Fibroblast of villous mesenchyme (primary cell): ENCODE data around the gene ASTN2. TPM values are rescaled to one million over a fixed set of nuclear protein-coding genes. Genes with fewer than 3 reads are reported as not detected.

Experiments
- DNase-seq: peaks from one replicate; pipeline ENCODE4 v3.0.0-alpha.2; 2010; ENCODE audit warnings: low read depth
- H3K4me3 ChIP-seq: 2 replicates; pipeline ENCODE4 v1.5.1; 2011; ENCODE audit warnings: low read depth, mild to moderate bottlenecking, low read length
- total RNA-seq: library from RNA; depleted of rRNA; stranded (reverse); fragments of >200 nt; gene quantifications from 2 replicates; pipeline ENCODE4 v1.2.3, GENCODE V29; 2012
- TF ChIP-seq, protein P1 (sequence below): IDR thresholded peaks from 2 replicates; pipeline ENCODE4 v1.5.1; 2012; ENCODE audit warnings: low read depth, mild to moderate bottlenecking, low read length; ENCODE audit not compliant: insufficient read depth

ASTN2 gene
- total RNA-seq, 1 donor: 5.6 TPM

DNA sequence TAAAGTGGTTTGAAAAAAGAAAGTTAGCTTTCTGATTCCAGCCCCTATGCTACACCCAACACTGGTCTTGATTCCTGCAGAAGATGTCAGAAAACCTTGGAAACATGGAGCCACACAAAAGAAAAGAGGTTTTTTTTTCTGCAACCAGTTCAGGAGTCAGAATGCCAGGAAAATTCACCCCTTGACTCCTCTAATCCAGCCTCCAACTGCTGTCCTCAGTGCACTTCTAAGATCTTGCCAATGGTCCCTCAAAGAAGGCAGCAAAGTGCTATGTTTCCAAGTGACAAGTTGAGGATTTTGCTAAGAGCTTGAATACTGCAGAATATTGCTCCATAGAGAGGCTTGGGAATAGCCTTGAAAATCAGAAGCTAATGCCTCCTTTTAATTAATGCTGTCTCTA is 617.6 kb downstream of the ASTN2 start:
- DNase-seq: no peak
- no peak overlapping the region for H3K4me3 ChIP-seq
- TF ChIP-seq, protein P1, sequence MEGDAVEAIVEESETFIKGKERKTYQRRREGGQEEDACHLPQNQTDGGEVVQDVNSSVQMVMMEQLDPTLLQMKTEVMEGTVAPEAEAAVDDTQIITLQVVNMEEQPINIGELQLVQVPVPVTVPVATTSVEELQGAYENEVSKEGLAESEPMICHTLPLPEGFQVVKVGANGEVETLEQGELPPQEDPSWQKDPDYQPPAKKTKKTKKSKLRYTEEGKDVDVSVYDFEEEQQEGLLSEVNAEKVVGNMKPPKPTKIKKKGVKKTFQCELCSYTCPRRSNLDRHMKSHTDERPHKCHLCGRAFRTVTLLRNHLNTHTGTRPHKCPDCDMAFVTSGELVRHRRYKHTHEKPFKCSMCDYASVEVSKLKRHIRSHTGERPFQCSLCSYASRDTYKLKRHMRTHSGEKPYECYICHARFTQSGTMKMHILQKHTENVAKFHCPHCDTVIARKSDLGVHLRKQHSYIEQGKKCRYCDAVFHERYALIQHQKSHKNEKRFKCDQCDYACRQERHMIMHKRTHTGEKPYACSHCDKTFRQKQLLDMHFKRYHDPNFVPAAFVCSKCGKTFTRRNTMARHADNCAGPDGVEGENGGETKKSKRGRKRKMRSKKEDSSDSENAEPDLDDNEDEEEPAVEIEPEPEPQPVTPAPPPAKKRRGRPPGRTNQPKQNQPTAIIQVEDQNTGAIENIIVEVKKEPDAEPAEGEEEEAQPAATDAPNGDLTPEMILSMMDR: no peak

DNA sequence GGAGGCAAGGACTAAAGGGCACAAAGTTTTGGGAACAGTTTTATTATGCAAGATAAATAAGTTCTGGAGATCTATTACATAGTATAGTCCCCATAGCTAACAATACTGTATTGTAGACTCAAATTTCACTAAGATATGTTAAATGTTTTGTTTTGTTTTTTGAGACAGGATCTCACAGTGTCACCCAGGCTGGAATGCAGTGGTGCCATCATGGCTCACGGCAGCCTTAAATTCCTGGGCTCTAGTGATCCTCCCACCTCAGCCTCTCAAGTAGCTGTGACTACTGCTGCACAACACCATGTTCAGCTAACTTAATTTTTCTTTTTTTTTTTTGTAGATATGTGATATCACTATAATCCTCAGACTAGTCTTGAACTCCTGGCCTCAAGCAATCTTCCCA is 618.2 kb downstream of the ASTN2 start:
- TF ChIP-seq, protein P1: no peak
- no peak overlapping the region for H3K4me3 ChIP-seq
- DNase-seq: no peak

DNA sequence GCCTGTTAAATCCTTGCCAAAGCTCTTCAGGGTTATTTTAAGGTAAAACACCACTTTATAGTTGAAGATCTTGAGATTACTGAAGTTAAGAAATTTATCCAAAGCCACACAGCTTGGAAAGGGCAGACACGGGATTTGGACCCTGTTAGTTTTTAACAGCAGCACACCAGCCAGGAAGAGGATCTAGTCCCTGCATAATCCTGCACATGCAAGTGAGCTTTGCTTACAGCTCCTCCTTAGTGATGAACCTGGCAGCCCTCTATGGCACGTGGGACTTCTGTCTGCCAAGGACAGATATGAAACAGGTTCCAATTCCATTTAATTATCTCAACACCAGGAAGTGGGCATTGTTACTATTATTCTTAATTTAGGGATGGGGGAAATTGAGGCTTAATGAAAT is 619.0 kb downstream of the ASTN2 start:
- TF ChIP-seq, protein P1: no peak
- no peak overlapping the region for H3K4me3 ChIP-seq
- DNase-seq: no peak

DNA sequence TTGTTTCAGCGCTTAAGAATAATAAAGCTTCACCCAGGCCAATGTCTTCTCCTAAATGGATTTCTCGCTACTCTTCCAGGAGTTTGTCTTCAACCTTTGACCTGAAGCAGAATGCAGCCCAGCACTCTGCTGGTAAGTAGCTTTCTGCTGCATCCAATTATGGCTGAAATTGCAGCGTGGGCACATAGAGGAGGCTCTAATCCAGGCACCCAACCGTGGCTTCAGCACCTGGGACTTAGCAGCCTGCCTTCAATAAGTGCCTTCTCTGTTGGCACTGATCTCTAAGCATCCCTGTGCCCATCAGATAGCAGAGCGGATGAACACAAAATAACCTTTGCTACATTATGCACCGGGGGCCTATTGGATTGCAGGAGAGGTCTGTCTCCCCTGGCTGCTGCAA is 622.6 kb downstream of the ASTN2 start:
- no peak for DNase-seq
- no peak overlapping the region for H3K4me3 ChIP-seq
- TF ChIP-seq, protein P1: no peak

DNA sequence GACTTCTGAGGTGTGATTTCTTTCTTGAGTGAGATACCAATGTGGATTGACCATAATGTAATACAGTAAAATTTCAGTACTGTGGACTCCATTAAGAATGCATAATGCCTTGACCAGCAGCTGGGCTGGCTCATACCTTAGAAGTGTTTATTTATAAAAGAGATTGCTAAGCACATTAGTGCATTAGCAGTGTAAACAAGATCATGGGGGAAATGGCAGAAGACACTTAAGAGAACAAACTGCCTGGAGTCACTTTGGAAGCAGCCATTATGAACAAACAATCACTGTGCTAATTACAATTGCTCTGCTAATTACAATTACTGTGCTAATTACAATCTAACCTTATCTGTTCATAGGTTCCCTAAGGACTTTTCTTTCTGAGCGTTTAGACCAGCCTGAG is 623.5 kb downstream of the ASTN2 start:
- H3K4me3 ChIP-seq: no peak overlapping the region
- peak; percentile 46 for DNase-seq
- TF ChIP-seq, protein P1: no peak

DNA sequence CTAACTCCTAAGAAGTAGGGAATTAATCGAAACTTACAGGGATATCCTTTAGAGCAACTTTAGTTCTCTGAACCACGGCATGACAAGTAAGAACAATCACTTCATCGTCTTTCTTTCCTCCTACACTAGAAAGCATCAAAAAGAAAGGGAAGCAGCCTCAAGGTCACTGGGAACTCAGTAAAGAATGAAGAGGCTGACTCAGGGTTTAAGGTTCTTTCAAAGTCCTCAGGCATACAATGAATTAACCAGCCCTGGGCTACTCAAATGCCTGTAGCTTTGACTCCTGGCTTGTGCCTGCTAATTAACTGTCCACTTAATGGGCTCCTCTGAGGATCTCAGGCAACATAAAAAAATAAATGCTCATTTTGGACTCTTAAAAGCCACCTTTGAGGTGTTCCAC is 625.8 kb downstream of the ASTN2 start:
- no peak for DNase-seq
- no peak overlapping the region for H3K4me3 ChIP-seq
- TF ChIP-seq, protein P1: no peak

DNA sequence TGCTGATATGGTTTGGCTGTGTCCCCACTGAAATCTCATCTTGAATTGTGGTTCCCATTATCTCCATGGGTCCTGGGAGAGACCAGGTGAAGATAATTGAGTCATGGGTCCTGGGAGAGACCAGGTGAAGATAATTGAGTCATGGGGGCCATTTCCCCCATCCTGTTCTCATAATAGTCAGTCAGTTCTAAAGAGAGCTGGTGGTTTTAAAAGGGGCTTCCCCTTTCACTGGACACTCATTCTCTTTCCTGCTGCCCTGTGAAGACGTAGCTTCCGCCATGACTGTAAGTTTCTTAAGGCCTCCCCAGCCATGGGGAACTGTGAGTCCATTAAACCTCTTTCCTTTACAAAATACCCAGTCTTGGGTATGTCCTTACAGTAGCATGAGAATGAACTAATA is 628.1 kb downstream of the ASTN2 start:
- no peak overlapping the region for H3K4me3 ChIP-seq
- DNase-seq: no peak
- TF ChIP-seq, protein P1: no peak
